HG03025 (cell line): ENCODE measurements around the gene LMLN.
"Not testable (repeated sequence)": the region's sequence is repeated elsewhere in the genome, so short reads cannot be mapped to it uniquely, and the experiment has no call there.

Experiments used
- ATAC-seq: cut with Tn5 transposase; IDR thresholded peaks from one replicate; pipeline ENCODE4 v1.9.1; 2021; ENCODE audit warnings: mild to moderate bottlenecking, moderate library complexity; ENCODE audit not compliant: unreplicated experiment, low FRiP score

Gene LMLN

DNA sequence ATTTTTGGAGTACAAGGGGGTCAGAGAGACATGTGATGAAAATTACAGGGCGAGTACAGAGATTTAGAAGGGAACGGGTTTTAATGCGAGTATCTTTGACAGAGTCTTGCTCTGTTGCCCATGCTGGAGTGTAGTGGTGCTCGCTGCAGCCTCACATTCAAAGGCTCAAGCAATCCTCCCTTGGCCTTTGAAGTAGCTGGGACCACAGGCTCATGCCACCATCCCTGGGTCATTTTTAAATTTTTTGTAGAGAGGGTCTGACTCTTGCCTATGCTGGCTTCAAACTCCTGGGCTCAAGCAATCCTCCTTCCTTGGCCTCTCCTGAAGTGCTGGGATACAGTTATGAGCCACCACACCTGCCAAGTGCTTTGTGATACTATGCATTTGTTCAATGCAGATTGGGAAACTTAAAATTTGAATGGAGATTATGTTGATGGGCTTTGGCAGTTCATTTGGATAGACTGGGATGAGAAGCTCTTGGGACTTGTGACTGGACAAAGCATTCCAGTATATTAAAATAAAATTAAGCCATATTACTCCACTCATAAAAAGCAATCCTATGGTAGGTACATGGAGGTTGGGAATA is 4.0 kb upstream of the LMLN start:
- no peak for ATAC-seq

DNA sequence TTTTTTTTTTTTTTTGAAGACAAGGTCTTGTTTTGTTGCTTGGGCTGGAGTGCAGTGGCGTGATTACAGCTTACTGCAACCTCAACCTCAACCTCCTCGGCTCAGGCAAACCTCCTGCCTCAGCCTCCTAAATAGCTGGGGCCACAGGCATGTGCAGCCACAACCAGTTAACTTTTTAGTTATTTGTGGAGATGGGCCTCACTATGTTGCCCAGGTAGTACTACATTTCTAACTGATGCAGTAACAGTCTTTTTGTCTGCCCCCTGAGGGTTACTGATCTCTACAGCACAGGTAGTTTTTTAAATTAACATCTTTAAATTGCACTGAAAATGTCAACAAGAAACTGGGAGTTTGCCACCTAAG is 3.4 kb upstream of the LMLN start:
- ATAC-seq = no peak

- no peak for ATAC-seq
These were observed 2.3 kb upstream of the LMLN start for GRCh38 chr3:197957790-197958133.

DNA sequence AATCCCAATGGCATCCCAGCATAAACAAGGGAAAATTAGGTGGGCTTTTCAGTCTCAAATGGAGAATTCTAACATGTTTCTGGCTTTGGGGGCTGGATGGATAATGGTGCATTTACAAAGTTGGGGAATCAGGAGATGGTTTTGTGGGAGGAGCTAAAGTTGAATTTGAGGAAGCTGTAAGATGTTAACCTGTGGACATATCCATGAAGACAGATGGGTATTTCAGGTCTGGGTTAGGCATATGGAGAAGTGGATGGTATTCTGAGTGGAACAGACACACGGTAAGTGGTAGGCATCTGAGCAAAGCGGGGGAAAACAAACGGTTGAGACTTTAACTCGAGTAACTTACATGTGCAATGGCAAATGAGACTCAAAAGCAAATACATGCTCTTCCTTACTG is 1.7 kb upstream of the LMLN start:
- no peak for ATAC-seq

GRCh38 chr3:197958848-197959247 is 1.2 kb upstream of the LMLN start:
- not testable (repeated sequence) for ATAC-seq

GRCh38 chr3:197959500-197959890 is 522 bp upstream of the LMLN start:
- no peak for ATAC-seq

DNA sequence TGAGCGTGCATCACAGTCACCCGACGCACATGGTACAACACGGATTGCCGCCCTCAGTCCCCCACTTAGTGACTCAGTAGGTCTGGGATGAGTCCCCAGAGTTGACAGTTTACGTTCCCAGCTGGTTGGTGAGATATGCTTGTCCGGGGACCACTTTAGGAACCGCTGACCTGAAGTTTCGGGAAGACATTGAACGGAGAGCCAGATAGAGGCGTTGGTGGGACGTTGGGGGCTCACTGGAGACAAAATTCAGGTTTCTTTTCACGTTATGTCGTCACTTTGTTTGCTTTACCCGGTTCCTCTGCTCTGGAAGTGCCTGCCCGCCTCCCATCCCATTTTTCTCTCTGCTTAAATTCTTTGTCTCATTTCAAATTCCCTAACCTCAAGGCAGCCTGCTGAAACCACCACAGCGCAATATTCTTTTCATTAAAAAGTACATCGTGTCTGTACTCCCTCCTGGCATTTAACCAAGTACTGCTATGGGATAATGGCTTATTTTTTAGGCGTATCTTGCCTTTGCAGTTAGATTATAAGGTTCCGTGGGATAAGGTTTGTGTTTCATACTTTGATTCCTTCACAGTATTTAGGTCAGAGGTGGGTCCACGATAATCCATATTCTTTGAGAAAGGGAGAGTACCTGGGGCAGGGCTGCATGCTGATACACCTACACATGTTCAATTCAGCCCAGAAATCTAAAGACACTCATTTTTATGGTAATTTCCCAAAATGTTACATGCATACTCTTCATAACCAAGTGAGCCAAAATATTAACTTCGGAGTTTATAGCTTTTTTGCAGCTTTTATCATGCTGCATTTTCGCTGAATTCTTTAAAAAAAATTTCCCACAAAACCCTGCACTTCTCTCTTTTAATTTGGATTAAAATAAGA is 921 bp downstream of the LMLN start:
- ATAC-seq = no peak

- ATAC-seq = no peak
These were observed 1.5 kb downstream of the LMLN start for GRCh38 chr3:197961582-197961945.

GRCh38 chr3:197963019-197963637 is 3.1 kb downstream of the LMLN start:
- ATAC-seq = no peak

DNA sequence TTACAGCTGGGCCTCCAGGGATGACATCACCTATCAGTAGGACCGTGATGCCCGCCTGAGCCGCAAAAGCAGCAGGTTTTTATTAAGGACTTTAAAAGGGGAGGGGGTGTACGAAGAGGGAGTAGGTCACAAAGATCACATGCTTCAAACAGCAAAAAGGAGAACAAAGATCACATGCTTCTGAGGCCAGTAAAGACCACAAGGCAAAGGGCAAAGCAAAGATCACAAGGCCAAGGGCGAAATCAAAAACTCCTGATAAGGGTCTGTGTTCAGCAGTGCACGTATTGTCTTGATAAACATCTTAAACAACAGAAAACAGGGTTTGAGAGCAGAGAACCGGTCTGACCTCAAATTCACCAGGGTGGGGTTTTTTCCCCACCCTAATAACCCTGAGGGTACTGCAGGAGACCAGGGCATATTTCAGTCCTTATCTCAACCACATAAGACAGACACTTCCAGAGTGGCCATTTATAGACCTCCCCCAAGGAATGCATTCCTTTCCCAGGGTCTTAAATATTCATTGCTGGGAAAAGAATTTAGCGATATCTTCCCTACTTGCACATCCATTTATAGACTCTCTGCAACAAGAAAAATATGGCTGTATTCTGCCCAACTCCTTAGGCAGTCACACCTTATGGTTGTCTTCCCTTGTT is 7.4 kb downstream of the LMLN start:
- ATAC-seq = not testable (repeated sequence)

- ATAC-seq = no peak
These were observed 10.6 kb downstream of the LMLN start for GRCh38 chr3:197970588-197970987.

GRCh38 chr3:197974016-197974415 is 14.0 kb downstream of the LMLN start:
- ATAC-seq = no peak

- ATAC-seq = no peak
These were observed 15.3 kb downstream of the LMLN start for GRCh38 chr3:197975311-197975710.

GRCh38 chr3:197983076-197983475 is 23.1 kb downstream of the LMLN start:
- ATAC-seq = no peak

- ATAC-seq = no peak
These were observed 29.6 kb downstream of the LMLN start for GRCh38 chr3:197989651-197990050.

DNA sequence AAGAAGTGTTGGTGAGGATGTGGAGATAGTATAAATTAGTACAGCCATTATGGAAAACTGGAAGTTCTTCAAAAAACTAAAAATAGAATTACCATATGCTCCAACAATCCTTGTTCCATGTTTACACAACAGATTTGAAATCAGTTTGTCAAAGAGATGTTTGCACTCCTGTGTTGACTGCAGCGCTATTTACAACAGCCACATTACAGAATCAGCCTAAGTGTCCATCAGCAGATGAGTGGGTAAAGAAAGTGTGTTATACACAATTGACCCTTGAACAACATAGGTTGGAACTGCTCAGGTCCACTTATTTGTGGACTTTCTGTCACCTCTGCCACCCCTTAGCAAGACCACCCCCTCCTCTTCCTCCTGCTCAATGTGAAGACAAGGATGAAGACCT is 34.7 kb downstream of the LMLN start:
- ATAC-seq = no peak

- ATAC-seq = no peak
These were observed 36.8 kb downstream of the LMLN start for GRCh38 chr3:197996855-197997254.

DNA sequence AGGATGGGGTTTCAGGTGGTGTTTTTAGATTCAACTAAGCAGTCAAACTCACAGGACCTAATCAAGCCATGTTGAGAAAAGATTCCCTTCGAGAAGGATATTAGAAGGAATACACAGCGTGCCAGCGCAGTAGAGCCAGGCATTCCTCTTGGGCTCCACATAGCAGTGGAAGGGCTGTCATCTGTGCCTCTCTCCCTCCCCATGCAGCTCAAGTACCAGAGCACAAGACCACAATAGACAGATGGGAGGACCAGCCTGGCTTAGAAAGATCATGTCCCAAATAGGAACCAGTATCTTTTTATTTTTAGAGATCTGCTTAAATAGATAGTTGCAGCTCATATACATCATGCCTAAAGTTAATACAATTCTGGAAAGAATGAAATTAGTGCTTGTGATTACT is 37.9 kb downstream of the LMLN start:
- ATAC-seq = no peak

GRCh38 chr3:198017090-198017489 is 57.1 kb downstream of the LMLN start:
- ATAC-seq = no peak

DNA sequence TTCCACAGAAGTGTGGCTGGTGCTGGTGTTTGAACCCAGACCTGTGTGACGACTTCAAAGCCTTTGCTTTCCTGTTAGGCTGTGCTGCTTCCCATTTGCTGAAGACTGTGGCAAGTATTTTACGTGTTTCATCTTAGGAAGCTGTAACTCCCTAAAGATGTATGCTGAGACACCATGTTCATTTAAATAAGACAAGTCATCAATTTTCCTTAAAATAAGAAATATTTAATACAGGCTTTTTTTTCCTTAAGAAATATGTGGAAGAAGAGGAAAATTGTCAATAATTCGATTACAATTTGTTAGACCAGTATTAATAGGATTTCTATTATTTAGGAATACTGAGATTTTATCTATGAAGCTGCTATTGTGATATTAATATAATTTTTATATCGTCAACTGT is 58.4 kb downstream of the LMLN start:
- ATAC-seq = no peak

DNA sequence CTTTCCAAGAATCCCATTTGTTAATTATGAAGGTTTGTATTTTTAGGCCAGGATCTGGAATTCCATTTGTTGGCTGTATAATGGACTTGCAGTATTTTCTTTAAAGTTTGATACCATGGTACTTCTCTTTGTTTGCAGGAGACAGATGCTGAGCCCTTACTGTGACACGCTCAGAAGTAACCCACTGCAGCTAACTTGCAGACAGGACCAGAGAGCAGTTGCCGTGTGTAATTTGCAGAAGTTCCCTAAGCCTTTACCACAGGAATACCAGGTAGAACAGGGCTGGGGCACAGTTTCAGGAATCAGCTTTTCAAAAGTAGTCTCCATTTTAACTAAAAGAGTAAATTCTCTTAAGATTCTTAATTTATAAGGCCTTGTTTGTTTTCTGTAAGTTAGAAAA is 59.1 kb downstream of the LMLN start:
- no peak for ATAC-seq
